ENCODE measurements around the gene GRIP1.

The GRIP1 gene

GRCh38 chr12:66430106-66430505 lies 248.8 kb downstream of the GRIP1 start:
- DNase-seq = no peak

- DNase-seq = no peak
Observed at GRCh38 chr12:66428870-66429269, 250.0 kb downstream of the GRIP1 start.

- no peak for DNase-seq
Observed at GRCh38 chr12:66428261-66428660, 250.6 kb downstream of the GRIP1 start.

GRCh38 chr12:66426696-66427095 lies 252.2 kb downstream of the GRIP1 start:
- no peak for DNase-seq

GRCh38 chr12:66423266-66423665 lies 255.6 kb downstream of the GRIP1 start:
- no peak for DNase-seq

GRCh38 chr12:66418908-66419307 lies 260.0 kb downstream of the GRIP1 start:
- DNase-seq = no peak

- no peak for DNase-seq
Observed at GRCh38 chr12:66417217-66417616, 261.7 kb downstream of the GRIP1 start.

- peak; percentile 6 to 20 for DNase-seq
Observed at GRCh38 chr12:66409195-66409871, 269.5 kb downstream of the GRIP1 start.

GRCh38 chr12:66405395-66405794 lies 273.5 kb downstream of the GRIP1 start:
- DNase-seq = no peak

GRCh38 chr12:66403746-66404145 lies 275.1 kb downstream of the GRIP1 start:
- no peak for DNase-seq

- no peak for DNase-seq
Observed at GRCh38 chr12:66399911-66400306, 279.0 kb downstream of the GRIP1 start.

- DNase-seq = no peak
Observed at GRCh38 chr12:66398931-66399910, 279.7 kb downstream of the GRIP1 start.

- DNase-seq = no peak
Observed at GRCh38 chr12:66397574-66398290, 281.1 kb downstream of the GRIP1 start.

- DNase-seq = no peak
Observed at GRCh38 chr12:66393890-66394289, 285.0 kb downstream of the GRIP1 start.

- no peak for DNase-seq
Observed at GRCh38 chr12:66392266-66392915, 286.5 kb downstream of the GRIP1 start.

GRCh38 chr12:66388517-66388916 lies 290.4 kb downstream of the GRIP1 start:
- DNase-seq = no peak

GRCh38 chr12:66387117-66387516 lies 291.8 kb downstream of the GRIP1 start:
- no peak for DNase-seq

GRCh38 chr12:66380769-66381535 lies 297.9 kb downstream of the GRIP1 start:
- DNase-seq = no peak

- DNase-seq = no peak
Observed at GRCh38 chr12:66379616-66380015, 299.3 kb downstream of the GRIP1 start.

- no peak for DNase-seq
Observed at GRCh38 chr12:66375560-66375959, 303.3 kb downstream of the GRIP1 start.

GRCh38 chr12:66371982-66372381 lies 306.9 kb downstream of the GRIP1 start:
- DNase-seq = no peak

Measured in stimulated activated CD4-positive, alpha-beta T cell treated with anti-CD3 and anti-CD28 coated beads, Interleukin-4, amount 100 ng/mL, for 4 hours (primary cell).